Measurements from ENCODE around the gene RERE.
"Not testable (repeated sequence)": the region's sequence is repeated elsewhere in the genome, so short reads cannot be mapped to it uniquely, and the experiment has no call there.

Gene RERE

GRCh38 chr1:8450312-8450711 is 367.1 kb downstream of the RERE start:
- Histone ChIP-seq H3K4me2 (peak overlapping the region; percentile 41), H3K27ac (no peak overlapping the region)
- no peak for TF ChIP-seq Cebpa-rat (IDR thresholded peaks at IDR 0.05)

GRCh38 chr1:8448911-8449661 is 368.4 kb downstream of the RERE start:
- H4K20me1 ChIP-seq, result peaks cover 48% of the 10 kb centered on the region
- peak overlapping the region; percentile 40; the same call in 1 of the 2 replicates for H3K27ac ChIP-seq
- H3K36me3 ChIP-seq, result peaks cover 93% of the 10 kb centered on the region
- peaks cover 30% of the 10 kb centered on the region for H3K4me1 ChIP-seq
- peak overlapping the region; percentile 41 for H3K4me2 ChIP-seq
- no peak for TF ChIP-seq Cebpa-rat (IDR thresholded peaks at IDR 0.05)
- H3K27me3 ChIP-seq, result no peaks in the 10 kb centered on the region
- H3K9ac ChIP-seq, result peak overlapping the region; percentile 24; the same call in 1 of the 2 replicates
- H3K4me3 ChIP-seq, result no peak overlapping the region
- H3K9me3 ChIP-seq, result peaks cover 13% of the 10 kb centered on the region; the same call in 1 of the 2 replicates

More at GRCh38 chr1:8450312-8450711, 367.1 kb downstream of the RERE start:
- Histone ChIP-seq H3K4me3 (no peak overlapping the region), H3K9ac (no peak overlapping the region), H3K9me3 (peaks cover 9% of the 10 kb centered on the region; the same call in 1 of the 2 replicates), H4K20me1 (peaks cover 56% of the 10 kb centered on the region), H3K4me1 (peaks cover 30% of the 10 kb centered on the region), H3K36me3 (peaks cover 93% of the 10 kb centered on the region), H3K27me3 (no peaks in the 10 kb centered on the region)

GRCh38 chr1:8448505-8448904 is 368.9 kb downstream of the RERE start:
- Histone ChIP-seq H3K36me3 (peaks cover 93% of the 10 kb centered on the region), H3K9me3 (peaks cover 19% of the 10 kb centered on the region), H4K20me1 (peaks cover 54% of the 10 kb centered on the region), H3K4me2 (0 out of 2 replicates have a peak overlapping the region, but pooled peaks have one; percentile 41), H3K4me1 (peaks cover 30% of the 10 kb centered on the region), H3K27ac (0 out of 2 replicates have a peak overlapping the region, but pooled peaks have one; percentile 40)
- not testable (repeated sequence) for H3K27me3 ChIP-seq, H3K4me3 ChIP-seq, H3K9ac ChIP-seq

- Histone ChIP-seq H4K20me1 (peaks cover 56% of the 10 kb centered on the region), H3K9ac (no peak overlapping the region), H3K4me3 (no peak overlapping the region), H3K27ac (no peak overlapping the region), H3K4me1 (peaks cover 30% of the 10 kb centered on the region), H3K36me3 (peaks cover 93% of the 10 kb centered on the region), H3K27me3 (no peaks in the 10 kb centered on the region), H3K9me3 (peaks cover 24% of the 10 kb centered on the region), H3K4me2 (no peak overlapping the region)
- TF ChIP-seq Cebpa-rat (IDR thresholded peaks at IDR 0.05), result no peak
Observed at GRCh38 chr1:8447616-8448150, 369.8 kb downstream of the RERE start.

- H3K9ac ChIP-seq, H3K27ac ChIP-seq, H3K4me3 ChIP-seq, H3K27me3 ChIP-seq, H3K4me2 ChIP-seq: not testable (repeated sequence)
- peaks cover 24% of the 10 kb centered on the region for H3K9me3 ChIP-seq
- H3K36me3 ChIP-seq, result peaks cover 86% of the 10 kb centered on the region
- peaks cover 28% of the 10 kb centered on the region for H3K4me1 ChIP-seq
- peaks cover 58% of the 10 kb centered on the region for H4K20me1 ChIP-seq
Observed at GRCh38 chr1:8446119-8446518, 371.3 kb downstream of the RERE start.

GRCh38 chr1:8443558-8444194 is 373.8 kb downstream of the RERE start:
- H3K4me3 ChIP-seq, result no peak overlapping the region

GRCh38 chr1:8441426-8441825 is 376.0 kb downstream of the RERE start:
- Histone ChIP-seq H3K4me1 (peaks cover 34% of the 10 kb centered on the region), H4K20me1 (peaks cover 66% of the 10 kb centered on the region), H3K4me2 (no peak overlapping the region), H3K36me3 (peaks cover 66% of the 10 kb centered on the region), H3K4me3 (no peak overlapping the region), H3K9ac (no peak overlapping the region), H3K9me3 (peaks cover 15% of the 10 kb centered on the region; the same call in 1 of the 2 replicates), H3K27ac (no peak overlapping the region), H3K27me3 (no peaks in the 10 kb centered on the region)
- no peak for TF ChIP-seq Cebpa-rat (IDR thresholded peaks at IDR 0.05)

More at GRCh38 chr1:8443558-8444194, 373.8 kb downstream of the RERE start:
- peaks cover 25% of the 10 kb centered on the region for H3K4me1 ChIP-seq
- H3K27me3 ChIP-seq, result no peaks in the 10 kb centered on the region
- no peak overlapping the region for H3K27ac ChIP-seq
- H3K36me3 ChIP-seq, result peaks cover 72% of the 10 kb centered on the region
- H3K9me3 ChIP-seq, result peaks cover 24% of the 10 kb centered on the region
- H3K9ac ChIP-seq, result no peak overlapping the region
- TF ChIP-seq Cebpa-rat (IDR thresholded peaks at IDR 0.05), result no peak
- H4K20me1 ChIP-seq, result peaks cover 56% of the 10 kb centered on the region
- H3K4me2 ChIP-seq, result no peak overlapping the region

GRCh38 chr1:8439015-8439702 is 378.3 kb downstream of the RERE start:
- TF ChIP-seq Cebpa-rat (IDR thresholded peaks at IDR 0.05), result no peak
- H3K36me3 ChIP-seq, result peaks cover 67% of the 10 kb centered on the region
- H3K9me3 ChIP-seq, result peaks cover 12% of the 10 kb centered on the region; the same call in 1 of the 2 replicates
- no peaks in the 10 kb centered on the region for H3K27me3 ChIP-seq
- H3K4me2 ChIP-seq, result peak overlapping the region; percentile 62
- peaks cover 41% of the 10 kb centered on the region for H3K4me1 ChIP-seq
- peaks cover 86% of the 10 kb centered on the region for H4K20me1 ChIP-seq
- no peak overlapping the region for H3K4me3 ChIP-seq
- H3K9ac ChIP-seq, result peak overlapping the region; percentile 41; the same call in 1 of the 2 replicates
- no peak overlapping the region for H3K27ac ChIP-seq

GRCh38 chr1:8438489-8438888 is 379.0 kb downstream of the RERE start:
- no peak overlapping the region for H3K4me3 ChIP-seq
- peaks cover 41% of the 10 kb centered on the region for H3K4me1 ChIP-seq

More at GRCh38 chr1:8438489-8438888, 379.0 kb downstream of the RERE start:
- Histone ChIP-seq H4K20me1 (peaks cover 86% of the 10 kb centered on the region), H3K27me3 (no peaks in the 10 kb centered on the region), H3K27ac (no peak overlapping the region), H3K36me3 (peaks cover 65% of the 10 kb centered on the region), H3K4me2 (peak overlapping the region; percentile 62; the same call in 1 of the 2 replicates), H3K9me3 (peaks cover 6% of the 10 kb centered on the region; the same call in 1 of the 2 replicates), H3K9ac (no peak overlapping the region)
- no peak for TF ChIP-seq Cebpa-rat (IDR thresholded peaks at IDR 0.05)
